H1 (cell line): ENCODE data around the gene MYL6B. TPM values are rescaled to one million over a fixed set of nuclear protein-coding genes. Genes with fewer than 3 reads are reported as not detected.

Source experiments
- BCL11A ChIP-seq, 2 experiments: IDR thresholded peaks; one replicate each; pipeline ENCODE4 v1.6.1; 2011; ENCODE audit warnings: low read depth in 2 of 2, low read length in 2 of 2, mild to moderate bottlenecking in 2 of 2
- BRCA1 ChIP-seq: IDR thresholded peaks from 2 replicates; pipeline ENCODE4 v1.6.1; 2012; ENCODE audit warnings: low read depth, low read length, improper control_type of control experiment
- CBX8 ChIP-seq: fragments of 300-800, 300-1000 bp; sonication (generic); IDR thresholded peaks from 2 replicates; pipeline ENCODE4 v1.7.1; 2016; ENCODE audit warnings: low read depth, low read length, borderline replicate concordance
- CEBPB ChIP-seq: IDR thresholded peaks from 2 replicates; pipeline ENCODE4 v1.6.1; 2012; ENCODE audit warnings: low read depth, low read length
- HDAC2 ChIP-seq, 2 experiments: fragments of 300-600 bp in 1 of 2; sonication (generic) in 1 of 2; IDR thresholded peaks; 2 replicates each; pipeline ENCODE4 v1.6.1; 2011 to 2012; ENCODE audit warnings: low read depth in 2 of 2, low read length in 2 of 2, mild to moderate bottlenecking in 2 of 2, moderate library complexity in 2 of 2, borderline replicate concordance in 1 of 2, inconsistent platforms in 1 of 2
- JUN ChIP-seq: IDR thresholded peaks from 2 replicates; pipeline ENCODE4 v1.6.1; 2011; ENCODE audit warnings: low read depth, mild to moderate bottlenecking, improper control_type of control experiment, low read length
- JUND ChIP-seq: IDR thresholded peaks from 2 replicates; pipeline ENCODE4 v1.6.1; 2011; ENCODE audit warnings: mild to moderate bottlenecking, improper control_type of control experiment, low read length
- KDM5A ChIP-seq: fragments of 200-600 bp; IDR thresholded peaks from 2 replicates; pipeline ENCODE4 v1.7.1; 2012; ENCODE audit warnings: mild to moderate bottlenecking, low read length, inconsistent platforms, mixed read lengths
- MAFK ChIP-seq: IDR thresholded peaks from 2 replicates; pipeline ENCODE4 v1.6.1; 2012; ENCODE audit warnings: low read depth, mild to moderate bottlenecking, improper control_type of control experiment, low read length
- POLR2AphosphoS5 ChIP-seq: IDR thresholded peaks from 2 replicates; pipeline ENCODE4 v1.6.1; 2011; ENCODE audit warnings: low read depth, low read length
- POU5F1 ChIP-seq: IDR thresholded peaks from 2 replicates; pipeline ENCODE4 v1.6.1; 2011; ENCODE audit warnings: low read depth, mild to moderate bottlenecking, low read length, moderate library complexity
- RBBP5 ChIP-seq: IDR thresholded peaks from 2 replicates; pipeline ENCODE4 v1.7.1; 2012; ENCODE audit warnings: low read depth, mild to moderate bottlenecking, inconsistent platforms, low read length, moderate library complexity, borderline replicate concordance
- SAP30 ChIP-seq: fragments of 300-600 bp; sonication (generic); IDR thresholded peaks from 2 replicates; pipeline ENCODE4 v1.7.1; 2012; ENCODE audit warnings: low read length, moderate library complexity, mild to moderate bottlenecking, inconsistent platforms; ENCODE audit not compliant: insufficient read depth, insufficient replicate concordance
- SIN3A ChIP-seq, 2 experiments: IDR thresholded peaks in 1 of 2; conservative IDR thresholded peaks in 1 of 2; 2 replicates each; pipeline ENCODE4 v1.6.1; 2011 to 2012; ENCODE audit warnings: low read length in 2 of 2, improper control_type of control experiment in 1 of 2, low read depth in 1 of 2, mild to moderate bottlenecking in 1 of 2
- SP4 ChIP-seq: IDR thresholded peaks from 2 replicates; pipeline ENCODE4 v1.6.1; 2012; ENCODE audit warnings: low read length, inconsistent platforms
- TAF1 ChIP-seq: IDR thresholded peaks from 2 replicates; pipeline ENCODE4 v1.6.1; 2011; ENCODE audit warnings: mild to moderate bottlenecking, low read depth, low read length
- TCF12 ChIP-seq: IDR thresholded peaks from 2 replicates; pipeline ENCODE4 v1.6.1; 2011; ENCODE audit warnings: low read depth, mild to moderate bottlenecking, low read length
- TEAD4 ChIP-seq: IDR thresholded peaks from 2 replicates; pipeline ENCODE4 v1.6.1; 2012; ENCODE audit warnings: low read depth, low read length, inconsistent platforms, mixed read lengths
- YY1 ChIP-seq: IDR thresholded peaks from 2 replicates; pipeline ENCODE4 v1.6.1; 2011; ENCODE audit warnings: low read depth, mild to moderate bottlenecking, low read length
- ZNF274 ChIP-seq: IDR thresholded peaks from 2 replicates; pipeline ENCODE4 v1.7.0; 2012; ENCODE audit warnings: low read length, borderline replicate concordance; ENCODE audit errors: extremely low read depth
- polyA plus RNA-seq, 7 experiments: library from polyadenylated mRNA; depleted of rRNA in 3 of 7; stranded (reverse) in 5 of 7; unstranded in 2 of 7; fragments of >200 nt in 5 of 7; fragments of 200-250 nt in 2 of 7; gene quantifications; 1 replicate in 5 of 7; 2 replicates in 1 of 7; 4 replicates in 1 of 7; pipeline versions ENCODE4 v1.2.1 to v1.2.3, GENCODE V29; 2011 to 2013; ENCODE audit warnings: missing spikeins in 2 of 7, mixed read lengths in 2 of 7
- total RNA-seq: library from RNA; stranded (reverse); fragmentation: NEBNext Ultra II Directional; extraction: Animal tissue kit (Norgen Biotek cat#: 25700); gene quantifications from 2 replicates; pipeline ENCODE4 v1.2.1, GENCODE V29; 2021
- TF ChIP-seq, protein P1 (sequence below): IDR thresholded peaks from 2 replicates; pipeline ENCODE4 v1.6.1; 2011; ENCODE audit warnings: low read depth, mild to moderate bottlenecking, low read length; ENCODE audit not compliant: insufficient read depth
- TF ChIP-seq, protein P2 (sequence below): IDR thresholded peaks from 2 replicates; pipeline ENCODE4 v1.6.1; 2012; ENCODE audit warnings: inconsistent platforms

MYL6B gene
- total and polyA plus RNA-seq, 2 of the 8 experiments (the other 6 are each of a cell fraction or from before 2014, with no cell fraction given): 163 to 202 TPM

DNA sequence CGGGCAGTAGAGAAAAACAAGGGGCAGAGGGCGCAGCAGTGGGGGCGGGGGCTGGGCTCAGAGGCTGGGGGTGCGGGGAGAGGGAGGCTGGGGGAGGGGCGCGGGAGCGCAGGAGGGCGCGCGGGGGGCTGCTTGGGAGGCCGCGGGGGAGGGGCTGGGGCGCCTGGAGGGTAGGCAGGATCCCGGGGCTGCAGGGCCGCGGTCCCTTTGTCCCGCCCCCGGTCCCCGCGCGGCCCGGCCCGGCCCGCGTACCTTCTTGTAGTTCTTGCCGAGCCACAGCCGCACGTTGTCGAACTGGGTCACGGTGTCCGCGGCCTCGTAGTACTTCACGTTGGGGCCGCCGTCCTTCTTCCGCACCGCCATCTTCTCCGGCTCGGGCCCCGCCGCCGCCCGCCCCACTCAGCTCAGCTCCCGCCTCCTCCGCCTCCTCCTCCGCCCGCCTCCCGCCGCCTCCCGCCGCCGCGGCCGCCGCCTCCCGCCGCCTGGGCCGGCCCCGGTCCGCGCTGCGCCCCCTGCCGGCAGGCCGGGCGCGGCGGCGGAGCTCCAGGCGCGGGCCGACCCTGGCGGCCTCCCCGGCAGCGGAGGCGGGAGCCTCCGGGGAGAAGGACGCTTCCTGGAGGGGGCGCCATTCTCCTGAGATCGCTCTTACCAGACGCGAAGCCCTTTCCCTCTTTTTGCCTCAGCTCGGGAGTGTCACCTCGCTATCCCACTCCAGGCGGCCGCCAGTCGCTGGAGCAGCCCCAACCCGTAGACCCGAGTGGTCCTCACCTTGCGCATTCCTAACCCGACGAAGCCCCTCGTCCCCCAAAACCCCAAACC, 36.9 kb downstream of the MYL6B start, which contains the start of gene SMARCC2 (continued):
- TF ChIP-seq POLR2AphosphoS5 (peak; percentile 72), RBBP5 (no peak; the same call in 1 of the 2 replicates), CEBPB (no peak), JUND (no peak), CBX8 (no peak), YY1 (peak; percentile 44; the same call in 1 of the 2 replicates), TAF1 (peak; percentile 55), POU5F1 (no peak), TEAD4 (peak; percentile 15; the same call in 1 of the 2 replicates), ZNF274 (no peak), HDAC2 (IDR thresholded peaks at IDR 0.05; ENCODE audit: borderline replicate concordance in 1 of 2, low read depth in 2 of 2, low read length in 2 of 2) (no peak), TCF12 (no peak), SIN3A (conservative IDR thresholded peaks at IDR 0.05 in 1 of 2, IDR thresholded peaks at IDR 0.05 in 1 of 2; ENCODE audit: low read depth in 1 of 2, low read length in 2 of 2) (peak; percentile 13 to 45; a peak in 1 of 4 replicates), JUN (no peak), KDM5A (no peak), BRCA1 (no peak), BCL11A (IDR thresholded peaks at IDR 0.05; ENCODE audit: low read depth in 2 of 2, low read length in 2 of 2) (no peak), MAFK (no peak), SAP30 (no peak), SP4 (no peak)
- TF ChIP-seq, protein P1, sequence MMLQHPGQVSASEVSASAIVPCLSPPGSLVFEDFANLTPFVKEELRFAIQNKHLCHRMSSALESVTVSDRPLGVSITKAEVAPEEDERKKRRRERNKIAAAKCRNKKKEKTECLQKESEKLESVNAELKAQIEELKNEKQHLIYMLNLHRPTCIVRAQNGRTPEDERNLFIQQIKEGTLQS: no peak
- TF ChIP-seq, protein P2, sequence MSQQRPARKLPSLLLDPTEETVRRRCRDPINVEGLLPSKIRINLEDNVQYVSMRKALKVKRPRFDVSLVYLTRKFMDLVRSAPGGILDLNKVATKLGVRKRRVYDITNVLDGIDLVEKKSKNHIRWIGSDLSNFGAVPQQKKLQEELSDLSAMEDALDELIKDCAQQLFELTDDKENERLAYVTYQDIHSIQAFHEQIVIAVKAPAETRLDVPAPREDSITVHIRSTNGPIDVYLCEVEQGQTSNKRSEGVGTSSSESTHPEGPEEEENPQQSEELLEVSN: no peak; the same call in 1 of the 2 replicates
